GM19463 (cell line): ENCODE results near the gene DCDC2.
A peak's percentile ranks its signal among the peaks of the same experiment; 100 is the strongest.
"Not testable (repeated sequence)": the region's sequence is repeated elsewhere in the genome, so short reads cannot be mapped to it uniquely, and the experiment has no call there.

ENCODE experiments used
- ATAC-seq: cut with Tn5 transposase; IDR thresholded peaks from one replicate; pipeline ENCODE4 v1.9.1; 2021; ENCODE audit warnings: mild to moderate bottlenecking, moderate library complexity; ENCODE audit not compliant: unreplicated experiment

Gene DCDC2

GRCh38 chr6:24381476-24382219 lies 23.8 kb upstream of the DCDC2 start:
- ATAC-seq, result no peak

GRCh38 chr6:24378473-24379097 lies 20.7 kb upstream of the DCDC2 start:
- ATAC-seq, result peak; percentile 69

GRCh38 chr6:24376871-24377270 lies 19.0 kb upstream of the DCDC2 start:
- no peak for ATAC-seq

- no peak for ATAC-seq
These were observed 16.8 kb upstream of the DCDC2 start for GRCh38 chr6:24374612-24375011.

- ATAC-seq, result not testable (repeated sequence)
These were observed 7.3 kb upstream of the DCDC2 start for GRCh38 chr6:24365103-24365633.

- ATAC-seq, result not testable (repeated sequence)
These were observed 4.5 kb upstream of the DCDC2 start for GRCh38 chr6:24362363-24362762.

- peak; percentile 85 for ATAC-seq
These were observed 2.0 kb upstream of the DCDC2 start for GRCh38 chr6:24359640-24360454.

- no peak for ATAC-seq
These were observed 461 bp upstream of the DCDC2 start for GRCh38 chr6:24358219-24358821.

- ATAC-seq, result no peak
These were observed 1.4 kb downstream of the DCDC2 start for GRCh38 chr6:24356310-24356973.

GRCh38 chr6:24355393-24355792 lies 2.5 kb downstream of the DCDC2 start:
- no peak for ATAC-seq

- ATAC-seq, result no peak
These were observed 4.0 kb downstream of the DCDC2 start for GRCh38 chr6:24353861-24354260.

GRCh38 chr6:24352434-24352833 lies 5.4 kb downstream of the DCDC2 start:
- ATAC-seq, result no peak

- no peak for ATAC-seq
These were observed 12.9 kb downstream of the DCDC2 start for GRCh38 chr6:24344976-24345375.

- ATAC-seq, result no peak
These were observed 16.6 kb downstream of the DCDC2 start for GRCh38 chr6:24340998-24341938.

- ATAC-seq, result no peak
These were observed 17.9 kb downstream of the DCDC2 start for GRCh38 chr6:24339932-24340331.

GRCh38 chr6:24334285-24334684 lies 23.6 kb downstream of the DCDC2 start:
- no peak for ATAC-seq

GRCh38 chr6:24332317-24332716 lies 25.5 kb downstream of the DCDC2 start:
- no peak for ATAC-seq

- no peak for ATAC-seq
These were observed 27.6 kb downstream of the DCDC2 start for GRCh38 chr6:24330137-24330732.

GRCh38 chr6:24329451-24329850 lies 28.4 kb downstream of the DCDC2 start:
- ATAC-seq, result no peak
